ENCODE data around the gene TSHZ2.

TSHZ2 gene

GRCh38 chr20:52994184-52994970, 22.2 kb downstream of the TSHZ2 start:
- DNase-seq (ENCODE audit: extremely low read depth, low read depth), result no peak
- H3K4me3 ChIP-seq (replicated peaks; ENCODE audit: low read depth, low read length), result no peak overlapping the region
- no peak for TF ChIP-seq CTCF (IDR thresholded peaks at IDR 0.05; ENCODE audit: low read depth, low read length, missing control alignments)

- DNase-seq (ENCODE audit: extremely low read depth, low read depth), result no peak
- no peak for TF ChIP-seq CTCF (IDR thresholded peaks at IDR 0.05; ENCODE audit: low read depth, low read length, missing control alignments)
- H3K4me3 ChIP-seq (replicated peaks; ENCODE audit: low read depth, low read length), result no peak overlapping the region
Measured at GRCh38 chr20:52996130-52996529, 24.0 kb downstream of the TSHZ2 start.

GRCh38 chr20:52996658-52997057, 24.5 kb downstream of the TSHZ2 start:
- no peak for DNase-seq (ENCODE audit: extremely low read depth, low read depth)
- TF ChIP-seq CTCF (IDR thresholded peaks at IDR 0.05; ENCODE audit: low read depth, low read length, missing control alignments), result no peak

GRCh38 chr20:52998268-52998667, 26.1 kb downstream of the TSHZ2 start:
- no peak for DNase-seq (ENCODE audit: extremely low read depth, low read depth)

More at GRCh38 chr20:52996658-52997057, 24.5 kb downstream of the TSHZ2 start:
- no peak overlapping the region for H3K4me3 ChIP-seq (replicated peaks; ENCODE audit: low read depth, low read length)

GRCh38 chr20:52999040-52999439, 26.9 kb downstream of the TSHZ2 start:
- TF ChIP-seq CTCF (IDR thresholded peaks at IDR 0.05; ENCODE audit: low read depth, low read length, missing control alignments), result no peak
- H3K4me3 ChIP-seq (replicated peaks; ENCODE audit: low read depth, low read length), result no peak overlapping the region
- no peak for DNase-seq (ENCODE audit: extremely low read depth, low read depth)

More at GRCh38 chr20:52998268-52998667, 26.1 kb downstream of the TSHZ2 start:
- no peak for TF ChIP-seq CTCF (IDR thresholded peaks at IDR 0.05; ENCODE audit: low read depth, low read length, missing control alignments)
- no peak overlapping the region for H3K4me3 ChIP-seq (replicated peaks; ENCODE audit: low read depth, low read length)

GRCh38 chr20:53001498-53002301, 29.5 kb downstream of the TSHZ2 start:
- no peak for DNase-seq (ENCODE audit: extremely low read depth, low read depth)
- no peak overlapping the region for H3K4me3 ChIP-seq (replicated peaks; ENCODE audit: low read depth, low read length)
- TF ChIP-seq CTCF (IDR thresholded peaks at IDR 0.05; ENCODE audit: low read depth, low read length, missing control alignments), result no peak
